ENCODE data around the gene SARS1. TPM values are rescaled to one million over a fixed set of nuclear protein-coding genes. Genes with fewer than 3 reads are reported as not detected.

SARS1 gene
- polyA plus RNA-seq, 4 donors: 127 to 138 (median 131) TPM

Other genes starting within 250 kb of the SARS1 start
- gene WDR47, start 171.8 kb upstream of the SARS1 start, polyA plus RNA-seq (ENCODE audit: insufficient read length in 4 of 4): 10 to 100 TPM; 12.8 to 15.7 (median 14.9) TPM
- 10 to 100 TPM; 42.8 to 57.2 (median 51.9) TPM for gene TAF13, start 137.9 kb upstream of the SARS1 start, polyA plus RNA-seq (ENCODE audit: insufficient read length in 4 of 4)
- gene TMEM167B, start 123.2 kb upstream of the SARS1 start, polyA plus RNA-seq (ENCODE audit: insufficient read length in 4 of 4): 10 to 100 TPM; 38.1 to 43.0 (median 41.3) TPM
- gene ELAPOR1, start 99.8 kb upstream of the SARS1 start, polyA plus RNA-seq (ENCODE audit: insufficient read length in 4 of 4): 1 to 10 TPM; 1.7 to 2.5 (median 2.0) TPM
- gene CELSR2, start 35.6 kb downstream of the SARS1 start, polyA plus RNA-seq (ENCODE audit: insufficient read length in 4 of 4): 10 to 100 TPM; 29.0 to 38.3 (median 34.0) TPM
- 10 to 100 TPM; 22.1 to 28.3 (median 26.6) TPM for gene PSRC1, start 69.2 kb downstream of the SARS1 start, polyA plus RNA-seq (ENCODE audit: insufficient read length in 4 of 4)
- gene MYBPHL, start 93.1 kb downstream of the SARS1 start, polyA plus RNA-seq (ENCODE audit: insufficient read length in 4 of 4): under 1 TPM in 2 of 4 donors, not detected in 2; 0.14 to 0.26 TPM
- gene SORT1, start 184.0 kb downstream of the SARS1 start, polyA plus RNA-seq (ENCODE audit: insufficient read length in 4 of 4): 10 to 100 TPM; 54.6 to 66.3 (median 62.6) TPM
- 100 to 1,000 TPM in 3 of 4 donors, 10 to 100 TPM in 1; 98.8 to 111 (median 106) TPM for gene PSMA5, start 212.5 kb downstream of the SARS1 start, polyA plus RNA-seq (ENCODE audit: insufficient read length in 4 of 4)